HepG2 (cell line): ENCODE data around the gene FBXW8. TPM values are rescaled to one million over a fixed set of nuclear protein-coding genes. Genes with fewer than 3 reads are reported as not detected.

Experiments
- BHLHE40 ChIP-seq: IDR thresholded peaks from 2 replicates; pipeline ENCODE4 v1.6.1; 2011; ENCODE audit warnings: low read length, improper control_type of control experiment
- ERF ChIP-seq: IDR thresholded peaks from 2 replicates; pipeline ENCODE4 v1.6.1; 2018; ENCODE audit warnings: missing biosample characterization, missing genetic modification reagents
- KMT2B ChIP-seq: IDR thresholded peaks from 2 replicates; pipeline ENCODE4 v1.6.1; 2016; ENCODE audit warnings: missing genetic modification reagents, missing compliant biosample characterization
- SNRNP70 ChIP-seq: fragments of 200-400 bp; formaldehyde crosslinking; IDR thresholded peaks from 2 replicates; pipeline ENCODE4 v1.6.1; 2017; ENCODE audit warnings: mild to moderate bottlenecking, low read depth, low read length, moderate library complexity
- TAF1 ChIP-seq: sonication (generic); formaldehyde crosslinking; IDR thresholded peaks from 2 replicates; pipeline ENCODE4 v1.4.0; 2020; ENCODE audit warnings: missing genetic modification reagents
- TFAP4 ChIP-seq: sonication (generic); IDR thresholded peaks from 2 replicates; pipeline ENCODE4 v1.6.1; 2016; ENCODE audit warnings: low read depth, borderline replicate concordance
- YEATS4 ChIP-seq: sonication (generic); formaldehyde crosslinking; IDR thresholded peaks from 2 replicates; pipeline ENCODE4 v1.4.0; 2020; ENCODE audit warnings: missing genetic modification reagents, borderline replicate concordance
- ZBTB40 ChIP-seq, 2 experiments: fragments of 450-650 bp in 1 of 2; sonication (generic) in 1 of 2; formaldehyde crosslinking in 1 of 2; IDR thresholded peaks; 2 replicates each; pipeline versions ENCODE4 v1.6.1 to v1.8.0; 2016 to 2022; ENCODE audit warnings: antibody characterized with exemption in 1 of 2, mild to moderate bottlenecking in 1 of 2, missing genetic modification reagents in 1 of 2
- ZNF138 ChIP-seq: sonication (generic); formaldehyde crosslinking; IDR thresholded peaks from 2 replicates; pipeline ENCODE4 v1.5.0; 2020; ENCODE audit warnings: mild to moderate bottlenecking, low read depth, missing genetic modification reagents
- ZNF251 ChIP-seq: sonication (generic); formaldehyde crosslinking; IDR thresholded peaks from 2 replicates; pipeline ENCODE4 v1.9.0; 2021; ENCODE audit warnings: mild to moderate bottlenecking, missing genetic modification reagents
- ZNF441 ChIP-seq: sonication (generic); formaldehyde crosslinking; IDR thresholded peaks from 2 replicates; pipeline ENCODE4 v1.7.0; 2021; ENCODE audit warnings: missing genetic modification reagents, borderline replicate concordance
- ZNF530 ChIP-seq: sonication (generic); formaldehyde crosslinking; IDR thresholded peaks from 2 replicates; pipeline ENCODE4 v1.5.0; 2020; ENCODE audit warnings: low read depth, mild to moderate bottlenecking, missing genetic modification reagents
- ZSCAN31 ChIP-seq: sonication (generic); formaldehyde crosslinking; IDR thresholded peaks from 2 replicates; pipeline ENCODE4 v1.5.0; 2020; ENCODE audit warnings: low read depth, mild to moderate bottlenecking, missing genetic modification reagents
- polyA plus RNA-seq, 8 experiments: library from polyadenylated mRNA; depleted of rRNA in 3 of 8; stranded (reverse) in 7 of 8; unstranded in 1 of 8; fragments of >200 nt; fragmentation: Illumina TruSeq in 4 of 8; extraction: Trizol in 4 of 8; gene quantifications; 2 replicates each; pipeline versions ENCODE4 v1.2.1 to v1.2.3, GENCODE V29; 2011 to 2016; ENCODE audit warnings: low read depth in 4 of 8, missing spikeins in 1 of 8, mixed read lengths in 1 of 8; ENCODE audit not compliant: insufficient read depth in 1 of 8
- total RNA-seq, 5 experiments: library from RNA; depleted of rRNA; stranded (reverse); fragments of >200 nt; fragmentation: Illumina TruSeq; extraction: Trizol; gene quantifications; 2 replicates each; pipeline ENCODE4 v1.2.3, GENCODE V29; 2016; ENCODE audit warnings: low read depth in 1 of 5
- TF ChIP-seq, protein P1 (sequence below): sonication (generic); formaldehyde crosslinking; IDR thresholded peaks from 2 replicates; pipeline ENCODE4 v1.5.0; 2020; ENCODE audit warnings: missing genetic modification reagents

The FBXW8 gene
- total and polyA plus RNA-seq, 2 of the 13 experiments (the other 11 are each of a cell fraction or from before 2014, with no cell fraction given), result 5.1 to 5.9 TPM

DNA sequence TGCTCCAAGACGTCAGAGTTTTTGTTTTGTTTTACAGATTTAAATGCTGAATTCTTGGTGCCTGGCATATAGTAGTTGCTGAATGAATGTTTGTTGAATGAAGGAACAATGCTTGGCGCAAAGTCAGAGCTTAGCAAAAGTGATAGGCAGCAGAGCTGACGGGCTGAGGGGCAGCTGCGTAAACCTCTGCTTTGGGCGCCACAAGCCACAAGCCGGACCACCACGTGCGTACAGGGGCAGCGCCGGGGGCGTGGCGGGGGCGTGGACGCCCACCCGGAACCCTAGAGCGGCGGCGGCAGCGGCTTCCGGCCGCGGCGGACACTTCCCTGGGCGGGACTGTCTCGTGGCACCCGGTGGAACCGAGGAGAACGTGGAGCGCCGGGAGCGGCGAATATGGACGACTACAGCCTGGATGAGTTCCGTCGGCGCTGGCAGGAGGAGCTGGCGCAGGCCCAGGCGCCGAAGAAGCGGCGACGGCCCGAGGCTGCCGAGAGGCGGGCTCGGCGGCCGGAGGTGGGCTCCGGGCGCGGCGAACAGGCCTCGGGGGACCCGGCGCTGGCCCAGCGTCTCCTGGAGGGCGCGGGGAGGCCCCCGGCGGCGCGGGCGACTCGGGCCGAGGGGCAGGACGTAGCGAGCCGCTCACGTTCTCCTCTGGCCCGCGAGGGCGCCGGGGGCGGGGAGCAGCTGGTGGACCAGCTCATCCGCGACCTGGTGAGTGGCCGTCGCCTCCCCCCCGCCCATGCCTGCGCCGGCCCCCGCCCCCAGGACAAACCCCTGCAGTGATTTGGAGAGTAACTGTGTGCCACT, at the start of gene FBXW8 (continued):
- TF ChIP-seq KMT2B (CRISPR knock-in tag) (peak; percentile 78), ZNF138 (peak; percentile 53; the same call in 1 of the 2 replicates), SNRNP70 (no peak), BHLHE40 (peak; percentile 63), ZNF530 (CRISPR knock-in tag) (no peak), ZSCAN31 (CRISPR knock-in tag) (peak; percentile 93), ERF (peak; percentile 73), YEATS4 (CRISPR knock-in tag) (peak; percentile 97), ZNF441 (0 out of 2 replicates have a peak, but pooled peaks have one; percentile 42), TFAP4 (peak; percentile 25; the same call in 1 of the 2 replicates), TAF1 (CRISPR knock-in tag) (peak; percentile 82), ZNF251 (CRISPR knock-in tag) (no peak), ZBTB40 (IDR thresholded peaks at IDR 0.05) (peak; percentile 67), ZBTB40 (CRISPR knock-in tag; IDR thresholded peaks at IDR 0.05) (peak; percentile 71; the same call in 1 of the 2 replicates)
- TF ChIP-seq, protein P1, sequence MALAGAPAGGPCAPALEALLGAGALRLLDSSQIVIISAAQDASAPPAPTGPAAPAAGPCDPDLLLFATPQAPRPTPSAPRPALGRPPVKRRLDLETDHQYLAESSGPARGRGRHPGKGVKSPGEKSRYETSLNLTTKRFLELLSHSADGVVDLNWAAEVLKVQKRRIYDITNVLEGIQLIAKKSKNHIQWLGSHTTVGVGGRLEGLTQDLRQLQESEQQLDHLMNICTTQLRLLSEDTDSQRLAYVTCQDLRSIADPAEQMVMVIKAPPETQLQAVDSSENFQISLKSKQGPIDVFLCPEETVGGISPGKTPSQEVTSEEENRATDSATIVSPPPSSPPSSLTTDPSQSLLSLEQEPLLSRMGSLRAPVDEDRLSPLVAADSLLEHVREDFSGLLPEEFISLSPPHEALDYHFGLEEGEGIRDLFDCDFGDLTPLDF (CRISPR knock-in tag), result peak; percentile 64; the same call in 1 of the 2 replicates
